IMR-90 (cell line): ENCODE results near the gene AGPAT1. TPM values are rescaled to one million over a fixed set of nuclear protein-coding genes. Genes with fewer than 3 reads are reported as not detected.

Source experiments
- ATAC-seq: fragments of 200-7000 bp; cut with Tn5 transposase; 2 replicates; pipeline ENCODE4 v1.9.1; 2020; ENCODE audit warnings: low read depth, mild to moderate bottlenecking, moderate library complexity
- BruUV-seq: library from RNA; stranded (reverse); fragments of 400-500 nt; replicated peaks from 2 replicates; lab custom pipeline; 2021; lab: Mats Ljungman, UMichigan
- CTCF ChIA-PET: fragments of 300-600 bp; formaldehyde crosslinking; extraction: SDS; loops from one replicate; lab custom pipeline; 2021; ENCODE audit warnings: antibody characterized with exemption; lab: Yijun Ruan, JAX
- POLR2A ChIA-PET: fragments of 300-600 bp; sonication (Branson Sonifier 250); formaldehyde crosslinking; loops from one replicate; lab custom pipeline; 2022; ENCODE audit warnings: antibody characterized with exemption; ENCODE audit not compliant: unreplicated experiment; lab: Charles Lee
- DNase-seq: peaks from one replicate; pipeline ENCODE4 v3.0.0; 2013
- H2AFZ ChIP-seq: replicated peaks from 2 replicates; pipeline ENCODE3; 2013; ENCODE audit warnings: low read length, mild to moderate bottlenecking; ENCODE audit not compliant: poor library complexity
- H2AK5ac ChIP-seq: 2 replicates; pipeline ENCODE4 v1.6.1; 2013; ENCODE audit warnings: low read depth, low read length, inconsistent platforms
- H2AK9ac ChIP-seq: replicated peaks from 2 replicates; pipeline ENCODE3; 2013; ENCODE audit warnings: mild to moderate bottlenecking, low read depth, low read length, moderate library complexity; ENCODE audit not compliant: poor library complexity
- H2BK120ac ChIP-seq: 2 replicates; pipeline ENCODE4 v1.6.1; 2013; ENCODE audit warnings: low read depth, low read length, inconsistent platforms
- H2BK15ac ChIP-seq: 3 replicates; pipeline ENCODE4 v1.6.1; 2013; ENCODE audit warnings: low read depth, low read length, inconsistent platforms
- H2BK20ac ChIP-seq: 2 replicates; pipeline ENCODE4 v1.6.1; 2013; ENCODE audit warnings: low read depth, mild to moderate bottlenecking, inconsistent platforms, low read length, moderate library complexity
- H2BK5ac ChIP-seq: 2 replicates; pipeline ENCODE4 v1.6.1; 2013; ENCODE audit warnings: mild to moderate bottlenecking, low read depth, low read length, inconsistent platforms; ENCODE audit not compliant: poor library complexity, severe bottlenecking
- H3K14ac ChIP-seq: replicated peaks from 2 replicates; pipeline ENCODE4 v1.6.1; 2013; ENCODE audit warnings: low read depth, low read length, inconsistent platforms
- H3K18ac ChIP-seq: 2 replicates; pipeline ENCODE4 v1.6.1; 2013; ENCODE audit warnings: low read depth, low read length, control low read depth
- H3K23ac ChIP-seq: 2 replicates; pipeline ENCODE4 v1.6.1; 2013; ENCODE audit warnings: low read depth, low read length, inconsistent platforms
- H3K27ac ChIP-seq: 2 replicates; pipeline ENCODE4 v1.5.1; 2013; ENCODE audit warnings: mild to moderate bottlenecking, control low read depth, low read length; ENCODE audit not compliant: insufficient read depth
- H3K27me3 ChIP-seq: 2 replicates; pipeline ENCODE4 v1.6.1; 2013; ENCODE audit warnings: low read length; ENCODE audit not compliant: control insufficient read depth, insufficient read depth
- H3K36me3 ChIP-seq: 2 replicates; pipeline ENCODE4 v1.6.1; 2013; ENCODE audit warnings: low read length, mixed read lengths; ENCODE audit not compliant: control insufficient read depth, insufficient read depth
- H3K4ac ChIP-seq: 2 replicates; pipeline ENCODE4 v1.6.1; 2013; ENCODE audit warnings: low read depth, low read length, inconsistent platforms
- H3K4me1 ChIP-seq: 2 replicates; pipeline ENCODE4 v1.6.1; 2013; ENCODE audit warnings: low read length, mixed read lengths; ENCODE audit not compliant: control insufficient read depth, insufficient read depth
- H3K4me2 ChIP-seq: 2 replicates; pipeline ENCODE4 v1.6.1; 2013; ENCODE audit warnings: low read depth, mild to moderate bottlenecking, control low read depth, low read length, moderate library complexity
- H3K4me3 ChIP-seq: 2 replicates; pipeline ENCODE4 v1.5.1; 2013; ENCODE audit warnings: low read depth, mild to moderate bottlenecking, control low read depth, low read length, moderate library complexity; ENCODE audit not compliant: insufficient read depth
- H3K56ac ChIP-seq: 2 replicates; pipeline ENCODE4 v1.6.1; 2013; ENCODE audit warnings: low read length, inconsistent platforms; ENCODE audit not compliant: insufficient read depth; ENCODE audit errors: extremely low read depth
- H3K79me1 ChIP-seq, 2 experiments: 2 replicates each; pipeline ENCODE4 v1.6.1; 2013; ENCODE audit warnings: low read length in 2 of 2, inconsistent platforms in 1 of 2, low read depth in 1 of 2
- H3K9ac ChIP-seq: 2 replicates; pipeline ENCODE4 v1.6.1; 2013; ENCODE audit warnings: low read depth, low read length, control low read depth
- H3K9me1 ChIP-seq: 2 replicates; pipeline ENCODE4 v1.6.1; 2013; ENCODE audit warnings: low read length, inconsistent platforms; ENCODE audit not compliant: insufficient read depth
- H3K9me3 ChIP-seq: 2 replicates; pipeline ENCODE4 v1.6.1; 2013; ENCODE audit warnings: low read length; ENCODE audit not compliant: control insufficient read depth, insufficient read depth
- H4K20me1 ChIP-seq: 2 replicates; pipeline ENCODE4 v1.6.1; 2013; ENCODE audit warnings: low read length, inconsistent platforms; ENCODE audit not compliant: insufficient read depth
- H4K5ac ChIP-seq: 2 replicates; pipeline ENCODE4 v1.6.1; 2013; ENCODE audit warnings: mild to moderate bottlenecking, low read depth, low read length, control low read depth
- H4K8ac ChIP-seq, 2 experiments: 2 replicates each; pipeline ENCODE4 v1.6.1; 2013; ENCODE audit warnings: low read depth in 2 of 2, low read length in 2 of 2, control low read depth in 1 of 2, inconsistent platforms in 1 of 2
- H4K91ac ChIP-seq: 2 replicates; pipeline ENCODE4 v1.6.1; 2013; ENCODE audit warnings: low read depth, low read length, inconsistent platforms; ENCODE audit not compliant: insufficient read depth
- BHLHE40 ChIP-seq: fragments of 150-350 bp; IDR thresholded peaks from 2 replicates; pipeline ENCODE4 v1.6.1; 2016; ENCODE audit warnings: mild to moderate bottlenecking, low read depth, low read length
- CEBPB ChIP-seq: IDR thresholded peaks from 2 replicates; pipeline ENCODE4 v1.6.1; 2012; ENCODE audit warnings: low read depth, low read length, improper control_type of control experiment
- CHD1 ChIP-seq: IDR thresholded peaks from 2 replicates; pipeline ENCODE4 v1.6.1; 2012; ENCODE audit warnings: low read depth, low read length, improper control_type of control experiment
- CTCF ChIP-seq: conservative IDR thresholded peaks from 2 replicates; pipeline ENCODE4 v1.5.1; 2012; ENCODE audit warnings: mild to moderate bottlenecking, low read depth, low read length, improper control_type of control experiment
- ELK1 ChIP-seq: fragments of 150-350 bp; IDR thresholded peaks from 2 replicates; pipeline ENCODE4 v1.6.1; 2016; ENCODE audit warnings: low read depth, mild to moderate bottlenecking, low read length, moderate library complexity, borderline replicate concordance
- MAFK ChIP-seq: IDR thresholded peaks from 2 replicates; pipeline ENCODE4 v1.6.1; 2012; ENCODE audit warnings: low read depth, low read length, improper control_type of control experiment
- MAZ ChIP-seq: IDR thresholded peaks from 2 replicates; pipeline ENCODE4 v1.6.1; 2012; ENCODE audit warnings: low read depth, mild to moderate bottlenecking, low read length, improper control_type of control experiment, moderate library complexity, borderline replicate concordance
- RAD21 ChIP-seq: IDR thresholded peaks from 2 replicates; pipeline ENCODE4 v1.6.1; 2012; ENCODE audit warnings: low read length, improper control_type of control experiment
- RCOR1 ChIP-seq: IDR thresholded peaks from 2 replicates; pipeline ENCODE4 v1.6.1; 2012; ENCODE audit warnings: mild to moderate bottlenecking, low read length, improper control_type of control experiment; ENCODE audit not compliant: insufficient replicate concordance
- SMC3 ChIP-seq: fragments of 150-350 bp; IDR thresholded peaks from 2 replicates; pipeline ENCODE4 v1.6.1; 2016; ENCODE audit warnings: low read depth, mild to moderate bottlenecking, antibody characterized with exemption, low read length, moderate library complexity
- USF2 ChIP-seq: fragments of 150-350 bp; IDR thresholded peaks from 2 replicates; pipeline ENCODE4 v1.6.1; 2017; ENCODE audit warnings: mild to moderate bottlenecking, antibody characterized with exemption, low read length, low read depth
- WGBS, 2 experiments: methylation state at CpG; one replicate each; pipeline versions ENCODE4 v1.1.5 to v1.1.7; 2013; ENCODE audit warnings: missing lambda C conversion rate in 2 of 2; ENCODE audit not compliant: insufficient read length in 1 of 2; ENCODE audit errors: extremely low coverage in 2 of 2; 5-methylcytosine and 5-hydroxymethylcytosine counted together
- dilution Hi-C: fragments of 300-500 bp; cut with HindIII; formaldehyde crosslinking; loops from one replicate; pipeline ENCODE4 v1.14.3; 2018; ENCODE audit warnings: low sequenced_read_pairs; ENCODE audit not compliant: unreplicated experiment
- in situ Hi-C: fragments of 300-500 bp; cut with MboI; formaldehyde crosslinking; loops from 3 replicates; pipeline ENCODE4 v1.14.3; 2019; ENCODE audit warnings: low sequenced_read_pairs, inconsistent platforms, mixed read lengths
- intact Hi-C: fragments of 100-400 bp; cut with micrococcal nuclease; formaldehyde crosslinking; loops from 2 replicates; pipeline ENCODE4 v1.10.0; 2022
- polyA plus RNA-seq, 3 experiments: library from polyadenylated mRNA; depleted of rRNA; stranded (reverse); fragments of >200 nt; gene quantifications; 2 replicates each; pipeline ENCODE4 v1.2.3, GENCODE V29; 2012; ENCODE audit warnings: low replicate concordance in 1 of 3
- total RNA-seq: library from RNA; depleted of rRNA; stranded (reverse); fragments of >200 nt; gene quantifications from 2 replicates; pipeline ENCODE4 v1.2.3, GENCODE V29; 2012

AGPAT1 gene
- total and polyA plus RNA-seq, 2 of the 4 experiments (the other 2 are of a cell fraction) = 27.2 to 116 TPM

- no peak overlapping the region for H2BK5ac ChIP-seq
- no peak overlapping the region for H2AK5ac ChIP-seq
- H4K91ac ChIP-seq = no peak overlapping the region
- no peak overlapping the region for H4K5ac ChIP-seq
- no peak overlapping the region for H3K27ac ChIP-seq
- TF ChIP-seq CHD1 (no peak), CEBPB (no peak), MAFK (no peak), USF2 (no peak), RAD21 (no peak), BHLHE40 (no peak), RCOR1 (no peak), CTCF (no peak), ELK1 (no peak), MAZ (no peak), SMC3 (no peak)
- WGBS, 2 experiments = no CpG with 5 or more reads among the region's 7 CpGs
- CTCF ChIA-PET = no interaction called here
- H3K4me2 ChIP-seq = no peak overlapping the region
- POLR2A ChIA-PET = no interaction called here
- no peak overlapping the region for H2BK120ac ChIP-seq
- H2BK20ac ChIP-seq = no peak overlapping the region
- H3K18ac ChIP-seq = no peak overlapping the region
- H3K9me1 ChIP-seq = peaks cover 3% of the 10 kb centered on the region; the same call in 1 of the 2 replicates
- intact Hi-C loops (no loop called here), in situ Hi-C loops (no loop called here), dilution Hi-C loops (no loop called here)
- H3K79me1 ChIP-seq = no peaks in the 10 kb centered on the region
- H2BK15ac ChIP-seq = no peak overlapping the region
- no peak overlapping the region for H3K14ac ChIP-seq
- H3K56ac ChIP-seq = no peak overlapping the region
- H3K9ac ChIP-seq = no peak overlapping the region
- H3K9me3 ChIP-seq = no peaks in the 10 kb centered on the region
- H2AK9ac ChIP-seq = no peak overlapping the region
- no peaks in the 10 kb centered on the region for H3K27me3 ChIP-seq
- no peak overlapping the region for H4K8ac ChIP-seq
- peaks cover 39% of the 10 kb centered on the region for H3K36me3 ChIP-seq
- H2AFZ ChIP-seq = no peak overlapping the region
- DNase-seq (no peak), ATAC-seq (no peak)
- no peaks in the 10 kb centered on the region for H4K20me1 ChIP-seq
- H3K23ac ChIP-seq = no peak overlapping the region
- no peak overlapping the region for H3K4ac ChIP-seq
- BruUV-seq = no TSS peak
- no peaks in the 10 kb centered on the region for H3K4me1 ChIP-seq
- no peak overlapping the region for H3K4me3 ChIP-seq
Observed at GRCh38 chr6:32163559-32164258, 12.2 kb downstream of the AGPAT1 start.
